Fibroblast of the conjunctiva (primary cell): ENCODE data around the gene CAMTA1.

ENCODE experiments used
- DNase-seq: peaks from one replicate; pipeline ENCODE4 v3.0.0-alpha.2; 2010; ENCODE audit warnings: low read depth

CAMTA1 gene

DNA sequence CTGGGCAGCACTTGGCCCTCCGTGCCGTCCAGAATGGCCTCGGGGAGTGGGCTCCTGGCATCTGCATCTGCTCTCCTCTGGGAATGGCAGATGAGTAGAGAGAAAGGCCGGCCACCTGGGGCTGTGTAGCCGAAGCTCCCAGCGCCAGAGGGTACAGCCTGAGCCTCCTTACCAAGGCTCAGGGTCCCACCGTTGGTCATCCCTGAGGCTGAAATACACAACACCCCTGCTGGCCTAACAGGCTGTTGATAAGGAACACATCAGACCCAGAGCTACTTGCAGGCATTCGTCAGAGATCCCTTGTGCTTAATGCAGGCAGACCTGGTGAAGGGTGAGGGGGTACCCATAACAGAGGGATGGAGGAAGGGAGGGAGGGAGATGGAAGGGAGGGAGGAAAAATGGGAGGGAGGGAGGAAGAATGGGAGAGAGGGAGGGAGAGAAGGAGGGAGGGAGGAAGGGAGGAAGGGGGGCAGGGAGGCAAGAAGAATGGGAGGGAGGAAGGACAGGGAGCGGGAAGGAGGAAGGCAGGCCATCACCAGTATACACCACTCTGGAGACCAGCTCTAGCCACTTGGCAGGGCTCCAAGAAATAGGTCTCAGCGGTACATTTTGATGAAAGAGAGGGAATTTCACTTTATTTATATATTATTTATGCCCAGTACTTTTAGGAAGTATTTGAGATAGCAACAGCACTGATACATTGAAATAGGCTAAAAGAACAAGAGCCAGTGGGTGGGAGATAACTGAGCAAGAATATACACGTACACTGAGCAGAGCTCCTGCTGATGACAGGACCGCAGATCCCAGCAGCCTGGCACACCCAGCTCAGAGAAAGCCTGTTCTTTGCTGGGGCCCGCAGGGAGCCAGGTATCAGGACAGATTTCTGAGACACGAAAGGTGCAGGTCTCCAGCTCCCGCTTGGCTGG, 670.8 kb downstream of the CAMTA1 start:
- no peak for DNase-seq

DNA sequence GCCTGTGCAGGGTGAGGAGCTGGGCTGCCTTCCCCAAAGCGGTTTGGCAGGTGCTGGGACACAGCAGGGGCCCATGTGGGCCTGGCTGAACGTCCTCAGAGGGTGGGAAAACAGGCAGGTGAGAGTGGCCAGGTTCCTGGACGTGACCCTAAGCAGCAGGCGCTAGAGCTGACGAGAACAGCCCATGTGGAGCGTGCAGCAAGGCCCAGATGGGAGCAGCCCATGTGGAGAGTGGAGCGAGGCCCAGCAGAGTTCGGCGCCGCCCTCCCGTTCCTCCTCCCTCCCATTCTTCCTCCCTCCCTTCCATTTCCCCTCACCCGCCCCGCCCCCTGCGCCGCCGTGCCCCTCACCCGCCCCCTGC, 671.4 kb downstream of the CAMTA1 start:
- no peak for DNase-seq

DNA sequence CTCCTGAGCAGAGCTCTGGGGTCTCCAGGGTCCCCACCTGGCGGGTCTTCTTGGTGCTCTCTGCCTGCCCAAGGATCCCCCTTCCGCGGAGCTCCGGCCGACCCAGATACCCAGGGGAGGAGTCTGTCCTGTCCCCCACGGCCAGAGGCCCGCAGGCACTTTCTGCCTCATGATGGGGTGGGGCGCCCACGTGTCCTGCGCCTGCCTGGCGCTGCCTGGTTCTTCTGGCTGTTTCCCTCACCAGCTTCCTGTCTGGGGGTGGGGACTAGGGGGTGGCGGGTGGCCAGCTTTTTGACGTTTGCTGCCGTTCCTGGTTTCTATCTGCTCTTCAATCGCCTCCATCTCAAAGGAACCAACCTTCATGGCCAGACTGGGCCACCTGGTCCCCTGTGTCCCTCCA, 672.6 kb downstream of the CAMTA1 start:
- DNase-seq, result no peak

DNA sequence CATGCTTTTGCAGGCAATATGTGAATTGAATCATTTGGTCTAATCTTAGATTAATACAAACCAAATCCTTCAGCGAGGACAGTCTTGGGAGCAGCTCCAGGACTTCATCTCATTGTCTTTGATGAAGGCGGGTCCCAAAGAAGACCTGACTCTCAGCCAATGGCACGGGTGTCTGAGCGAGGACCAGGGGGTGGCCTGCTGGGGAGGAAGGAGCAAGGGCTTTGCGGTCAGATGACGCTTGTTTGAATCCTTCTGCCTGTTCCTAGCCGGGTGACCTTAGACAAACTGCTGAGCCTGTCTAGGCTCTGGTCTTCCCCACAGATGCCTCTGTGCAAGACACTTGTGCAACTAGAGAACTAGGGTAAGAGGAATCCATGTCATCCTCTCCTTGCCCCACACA, 673.7 kb downstream of the CAMTA1 start:
- no peak for DNase-seq

DNA sequence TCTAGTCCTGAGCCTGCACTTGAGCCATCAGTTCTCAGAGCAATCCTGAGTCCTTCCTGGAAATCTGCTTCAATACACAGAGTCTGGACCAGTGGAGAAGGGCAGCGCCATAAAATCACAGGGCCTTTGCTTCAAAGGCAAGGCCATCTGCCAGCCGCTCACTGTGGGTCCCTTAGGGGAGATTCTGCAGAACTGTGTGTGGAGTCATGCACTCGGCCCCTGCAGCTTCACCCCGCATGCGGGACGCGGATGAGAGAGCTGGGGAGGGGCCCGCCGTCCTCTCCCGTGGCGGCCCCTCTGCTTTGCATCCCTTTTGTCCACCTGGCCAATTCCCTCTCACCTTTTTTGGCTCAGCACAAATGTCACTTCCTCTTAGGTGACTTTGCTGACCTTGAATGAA, 674.7 kb downstream of the CAMTA1 start:
- DNase-seq, result no peak

DNA sequence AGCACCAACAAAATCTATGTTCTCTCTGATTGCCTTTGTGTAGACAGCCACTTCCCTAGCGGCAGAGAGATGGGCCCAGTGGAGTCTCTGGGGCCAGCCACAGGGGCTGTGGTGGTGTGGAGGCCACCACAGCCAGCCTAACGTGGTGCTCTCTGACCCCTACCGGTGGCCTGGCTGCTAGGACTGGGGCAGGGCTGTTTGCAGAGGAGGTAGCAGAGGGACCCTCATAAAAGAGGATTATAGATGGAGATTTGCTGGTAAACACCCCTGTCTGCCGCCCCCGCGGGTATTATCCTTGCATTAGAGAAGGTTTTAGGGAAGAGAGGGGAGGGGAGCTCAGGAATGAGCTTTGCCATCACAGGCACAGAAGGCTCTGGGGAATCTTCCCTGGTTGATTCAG, 675.6 kb downstream of the CAMTA1 start:
- no peak for DNase-seq

DNA sequence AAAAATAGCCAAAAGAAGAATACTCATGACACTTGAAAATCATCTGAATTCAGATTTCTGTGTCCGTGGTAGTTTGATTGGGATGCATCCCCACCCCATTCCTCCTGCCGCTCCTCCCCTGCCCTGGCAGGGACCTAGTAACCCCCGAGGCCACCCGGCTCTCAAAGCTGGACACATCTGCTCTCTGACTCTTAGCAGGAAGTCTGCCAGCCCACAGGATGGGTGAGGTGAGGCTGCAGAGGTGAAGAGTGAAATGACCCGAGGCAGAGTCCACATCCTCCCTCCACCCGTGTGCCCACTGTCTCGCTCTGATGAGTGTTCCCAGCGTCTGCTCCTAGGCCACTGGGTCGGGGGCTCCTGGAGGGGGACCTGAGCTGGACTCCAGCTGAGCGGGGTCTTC, 677.4 kb downstream of the CAMTA1 start:
- no peak for DNase-seq

DNA sequence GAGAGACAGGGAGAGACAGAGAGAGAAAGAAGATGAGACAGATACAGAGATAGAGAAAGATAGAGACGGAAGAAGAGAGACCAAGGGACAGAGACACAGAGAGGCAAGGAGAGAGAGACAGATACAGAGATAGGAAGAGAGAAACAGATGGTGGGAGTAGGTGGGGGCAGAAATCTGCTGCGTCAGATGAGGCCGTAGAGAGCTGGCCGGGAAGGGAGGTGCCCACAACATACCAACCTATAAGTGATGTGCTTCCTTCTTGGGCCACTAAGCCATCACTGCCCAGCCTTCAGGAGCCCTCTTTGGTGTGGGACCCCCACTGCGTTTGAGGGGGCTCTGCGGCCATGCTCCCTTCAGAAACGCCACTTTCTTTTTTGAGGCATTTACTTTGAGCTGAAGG, 678.3 kb downstream of the CAMTA1 start:
- DNase-seq, result no peak

DNA sequence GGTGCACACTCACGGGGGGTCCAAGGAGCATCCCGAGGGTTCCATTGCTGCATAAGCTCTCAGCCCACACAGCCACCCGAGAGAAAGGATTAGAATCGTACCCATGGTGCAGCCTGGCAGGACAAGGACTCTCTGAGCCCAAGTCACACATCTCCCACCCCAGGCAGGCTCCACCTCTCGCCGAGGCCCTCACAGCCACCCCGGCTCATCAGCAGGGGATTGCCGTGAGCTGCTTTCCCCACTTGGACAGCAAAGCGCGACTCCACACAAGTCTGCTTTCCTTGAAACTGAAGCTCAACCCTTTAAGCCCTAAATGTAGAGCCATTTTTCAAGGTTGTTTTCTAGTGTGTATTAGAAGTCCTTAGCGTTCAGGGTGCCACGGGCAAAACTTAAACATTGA, 679.5 kb downstream of the CAMTA1 start:
- no peak for DNase-seq

DNA sequence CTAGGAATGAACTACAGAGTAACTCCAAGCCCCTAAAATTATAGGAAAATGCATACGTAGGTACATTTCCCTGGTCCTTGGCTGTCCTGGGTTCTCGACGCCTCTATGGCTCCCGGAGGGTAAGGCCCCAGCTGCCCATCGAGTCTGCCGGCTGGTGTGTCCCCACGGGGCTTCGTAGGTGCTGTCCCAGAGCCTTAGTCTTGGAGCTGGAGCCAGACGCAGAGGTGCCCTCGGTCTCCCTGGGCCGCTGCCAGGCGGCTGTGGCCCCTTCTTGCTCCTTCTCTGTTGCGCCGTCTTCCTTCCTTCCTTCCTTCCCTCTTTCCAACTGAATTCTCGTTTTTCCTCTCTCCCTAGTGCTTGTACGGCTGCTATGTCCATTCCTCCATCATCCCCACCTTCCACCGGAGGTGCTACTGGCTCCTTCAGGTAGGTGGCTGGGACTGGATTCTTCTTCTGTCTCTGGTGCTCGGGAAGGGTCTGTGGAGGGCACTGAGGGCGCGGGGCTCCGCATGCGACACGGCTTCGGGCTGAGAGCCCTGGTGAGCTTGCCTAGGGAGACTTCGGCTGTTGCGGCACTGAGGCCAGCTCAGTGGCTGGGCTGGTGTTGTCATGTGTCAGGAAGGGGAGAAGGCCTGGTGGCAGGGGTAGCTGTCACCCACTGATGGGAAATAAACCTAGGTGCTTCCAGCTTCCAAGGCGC, 682.4 kb downstream of the CAMTA1 start:
- no peak for DNase-seq

DNA sequence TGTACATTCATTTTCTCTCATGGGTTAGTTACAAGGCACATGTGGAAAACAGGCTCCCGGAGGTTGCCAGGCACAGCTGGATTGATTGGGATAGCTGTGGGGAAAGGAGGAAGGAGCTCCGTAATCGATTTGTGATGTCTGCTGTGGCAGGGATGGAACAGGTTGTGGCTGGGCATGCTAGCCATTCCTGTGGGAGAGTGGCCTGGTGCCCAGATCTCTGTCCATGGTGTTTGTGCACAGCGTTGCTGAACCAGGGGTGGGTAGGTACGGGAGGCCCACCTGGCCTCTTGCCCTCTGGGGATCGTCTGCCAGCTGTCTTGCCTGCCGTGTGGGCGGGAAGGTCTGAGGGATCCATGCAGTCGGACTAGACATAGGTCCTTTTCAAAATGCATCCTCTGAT, 683.0 kb downstream of the CAMTA1 start:
- no peak for DNase-seq

DNA sequence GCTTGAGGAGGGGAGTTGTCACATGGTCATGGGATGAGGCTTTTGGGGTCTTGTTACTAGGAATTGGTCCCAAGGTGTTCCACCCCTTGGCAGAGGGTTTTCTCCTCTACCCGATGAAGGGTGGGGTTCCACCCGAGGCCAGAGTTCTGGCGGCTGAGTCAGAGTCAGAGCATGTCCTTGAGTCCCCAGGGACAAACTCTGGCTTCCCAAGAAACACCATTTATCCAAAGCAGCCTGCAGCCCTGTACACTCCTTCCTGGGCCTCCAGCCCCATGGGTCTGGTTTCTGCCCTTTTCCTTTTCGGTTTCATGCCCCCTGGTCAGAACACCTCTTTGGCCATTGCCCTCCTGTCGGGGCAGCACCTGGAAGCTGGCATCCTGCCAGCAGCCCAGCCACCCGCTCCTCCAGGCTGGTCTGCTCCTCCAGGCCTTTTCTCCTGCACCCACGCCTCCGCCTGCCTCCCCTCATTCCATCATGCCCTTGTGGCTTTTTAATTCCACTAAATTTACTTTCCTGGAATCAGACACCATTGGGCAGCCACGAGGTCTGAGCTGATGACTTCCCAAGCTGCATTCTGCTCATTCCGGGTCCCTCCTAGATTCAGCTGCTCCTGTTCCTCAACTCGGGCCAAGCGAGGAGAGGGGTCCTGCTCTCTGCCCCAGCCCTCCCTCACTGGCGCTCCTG, 684.1 kb downstream of the CAMTA1 start:
- DNase-seq, result no peak

DNA sequence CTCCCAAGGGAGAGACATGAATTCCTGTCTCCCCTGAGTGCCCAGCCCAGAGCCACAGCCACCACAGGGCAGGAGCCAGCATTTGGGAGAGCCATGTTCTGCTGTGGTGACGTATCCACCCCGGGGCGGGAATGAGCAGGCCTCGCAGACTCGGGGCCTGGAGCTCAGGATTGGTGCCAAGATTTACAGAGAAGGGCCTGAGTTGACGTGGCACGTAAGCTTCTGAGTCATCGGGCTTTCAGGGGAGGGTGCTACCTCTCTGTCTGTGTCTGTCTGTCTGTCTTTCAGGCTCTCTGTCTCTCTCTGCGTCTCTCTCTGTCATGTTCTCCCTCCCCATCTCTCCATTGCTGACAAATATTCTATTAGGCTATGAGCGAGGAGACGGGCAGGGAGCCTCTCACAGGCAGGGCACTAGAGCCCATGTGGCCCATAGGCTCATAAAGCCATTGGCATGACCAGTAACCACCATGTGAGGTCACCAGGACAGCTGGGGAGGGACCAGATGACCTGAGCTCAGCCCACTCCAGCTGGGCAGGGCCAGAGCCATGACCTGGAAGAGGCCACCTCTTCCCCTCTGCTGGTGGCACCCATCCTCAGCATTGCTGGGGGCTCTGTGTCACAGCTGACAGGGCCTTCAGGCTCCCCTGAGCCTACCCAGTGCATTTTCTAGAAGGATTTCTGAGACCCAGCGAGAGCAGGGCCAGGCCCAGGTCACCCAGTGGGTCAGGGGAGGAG, 685.8 kb downstream of the CAMTA1 start:
- peak; percentile 94 for DNase-seq

DNA sequence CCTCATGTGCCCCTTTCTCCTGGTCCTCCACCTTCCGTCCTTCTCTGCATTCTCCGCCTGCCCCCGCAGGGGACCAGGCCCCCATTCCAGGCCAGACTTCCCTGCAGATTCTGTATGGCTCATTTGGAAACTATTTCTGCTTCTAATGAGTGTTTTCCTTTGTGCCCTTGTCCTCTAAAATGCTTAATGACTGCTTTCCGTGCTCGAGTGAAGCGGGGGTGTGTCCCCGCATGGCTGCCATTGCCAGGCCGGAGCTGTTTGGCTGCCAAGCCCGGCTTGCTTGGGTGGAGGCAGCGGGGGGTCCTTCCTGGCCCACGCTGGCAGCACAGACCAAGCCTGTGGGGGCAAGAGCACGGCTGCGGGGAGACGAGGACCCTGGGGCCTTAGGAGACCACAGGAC, 686.6 kb downstream of the CAMTA1 start:
- no peak for DNase-seq

DNA sequence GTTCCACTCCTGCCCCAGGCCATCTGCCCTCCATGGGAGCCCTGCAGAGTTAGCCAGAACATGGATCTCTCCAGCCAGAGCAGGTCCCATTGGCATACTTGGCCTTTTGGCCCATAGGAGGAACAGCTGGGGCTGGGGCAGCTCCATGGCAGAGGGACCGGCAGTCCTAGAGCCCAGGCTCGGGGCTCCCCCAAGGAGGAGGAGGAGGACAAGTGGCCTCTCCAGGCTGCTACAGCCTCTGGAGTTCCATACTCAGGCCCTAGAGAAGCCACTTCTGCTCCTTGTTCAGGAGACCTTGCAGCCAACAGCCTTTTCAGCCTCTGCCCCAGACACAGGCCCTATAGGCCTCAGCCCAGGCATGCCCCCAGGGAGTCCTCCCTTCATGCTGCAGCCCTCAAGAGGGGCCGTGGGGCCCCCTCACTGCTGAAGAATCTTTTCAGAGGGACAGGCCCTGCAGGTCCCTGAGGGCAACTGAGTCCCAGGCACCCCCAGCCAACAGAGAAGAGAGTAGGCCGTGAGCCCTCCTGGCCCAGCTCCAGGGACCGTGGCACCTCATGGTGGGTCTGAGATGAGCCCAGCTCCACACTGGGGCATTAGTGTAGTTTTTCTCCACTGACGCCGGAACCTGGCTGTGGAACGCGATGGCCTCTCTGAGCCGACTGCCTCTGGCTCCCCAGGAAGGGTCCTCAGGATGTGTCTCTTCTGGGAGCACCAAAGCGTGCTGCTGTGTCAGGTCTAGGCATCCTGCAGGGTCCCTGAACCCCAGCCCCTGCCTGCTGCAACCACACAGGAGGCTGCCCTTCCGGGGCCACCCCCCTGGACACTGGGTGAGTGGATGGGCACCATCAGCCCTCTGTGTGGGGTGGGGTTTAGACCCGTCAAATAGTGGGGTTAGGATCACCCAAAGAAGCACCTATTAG, 688.2 kb downstream of the CAMTA1 start:
- DNase-seq, result no peak

DNA sequence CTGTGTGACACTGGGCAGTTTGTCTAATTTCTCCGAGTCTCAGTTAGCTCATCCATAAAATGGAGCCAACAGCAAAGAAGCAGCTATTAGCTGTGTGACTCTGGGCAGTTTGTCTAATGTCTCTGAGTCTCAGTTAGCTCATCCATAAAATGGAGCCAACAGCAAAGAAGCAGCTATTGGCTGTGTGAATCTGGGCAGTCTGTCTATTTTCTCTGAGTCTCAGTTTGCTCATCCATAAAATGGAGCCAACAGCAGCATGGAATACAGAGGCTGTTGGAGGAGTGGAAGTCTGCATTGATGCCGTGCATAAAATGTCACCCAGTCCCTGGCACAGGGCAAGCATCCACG, 688.9 kb downstream of the CAMTA1 start:
- no peak for DNase-seq

DNA sequence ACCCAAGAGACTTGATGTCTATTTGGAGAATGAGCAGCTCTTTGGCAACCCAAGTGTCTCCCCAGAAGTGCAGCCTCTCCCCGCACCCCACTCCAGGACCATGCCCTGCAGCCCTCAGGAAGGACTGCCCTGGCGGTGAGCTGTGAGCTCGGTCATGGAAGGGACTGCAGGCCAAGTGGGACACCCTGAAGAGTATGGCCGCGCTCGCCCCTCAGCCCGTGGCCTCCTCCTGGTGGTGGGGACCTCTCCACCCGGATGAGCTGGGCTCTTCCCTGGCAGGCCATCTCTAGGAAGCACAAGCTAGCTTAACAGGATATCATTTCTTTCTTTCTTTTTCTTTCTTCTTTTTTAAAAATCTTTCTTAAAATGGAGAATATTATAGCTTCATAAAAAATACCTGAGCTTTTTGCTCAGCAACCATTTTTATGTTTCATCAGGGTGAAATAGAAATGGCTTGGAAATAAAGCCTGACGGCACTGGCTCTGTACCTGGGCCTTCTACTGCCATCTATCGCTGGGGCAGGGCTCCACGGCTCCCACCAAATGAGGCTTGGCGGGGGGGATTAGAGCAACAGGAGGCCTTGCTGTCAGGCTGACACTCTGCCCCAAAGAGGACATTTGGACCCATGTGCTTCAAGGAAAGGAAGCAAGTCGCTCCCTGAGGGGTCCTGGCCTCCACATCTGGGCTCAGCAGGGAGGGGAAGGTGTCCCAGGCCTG, 689.7 kb downstream of the CAMTA1 start:
- DNase-seq, result no peak

DNA sequence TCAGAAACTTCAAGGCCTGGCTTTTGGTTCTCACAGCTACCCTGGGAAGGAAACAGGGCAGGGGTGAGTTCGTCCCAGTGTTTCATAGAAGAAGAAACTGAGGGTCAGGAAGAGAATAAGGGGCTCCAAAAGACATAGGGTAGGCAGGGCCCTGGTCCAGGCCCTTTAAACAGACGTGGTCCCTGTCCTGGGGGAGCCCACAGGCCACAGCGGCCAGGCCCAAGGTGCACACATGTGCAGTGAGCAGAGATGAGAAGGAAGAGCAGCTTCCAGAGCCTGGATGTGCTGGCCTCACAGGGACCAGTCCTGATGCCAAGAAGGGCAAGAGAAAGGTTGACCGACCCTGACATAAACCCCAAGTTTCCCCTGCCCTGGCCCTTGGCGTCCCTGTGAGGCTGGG, 690.4 kb downstream of the CAMTA1 start:
- DNase-seq, result no peak

DNA sequence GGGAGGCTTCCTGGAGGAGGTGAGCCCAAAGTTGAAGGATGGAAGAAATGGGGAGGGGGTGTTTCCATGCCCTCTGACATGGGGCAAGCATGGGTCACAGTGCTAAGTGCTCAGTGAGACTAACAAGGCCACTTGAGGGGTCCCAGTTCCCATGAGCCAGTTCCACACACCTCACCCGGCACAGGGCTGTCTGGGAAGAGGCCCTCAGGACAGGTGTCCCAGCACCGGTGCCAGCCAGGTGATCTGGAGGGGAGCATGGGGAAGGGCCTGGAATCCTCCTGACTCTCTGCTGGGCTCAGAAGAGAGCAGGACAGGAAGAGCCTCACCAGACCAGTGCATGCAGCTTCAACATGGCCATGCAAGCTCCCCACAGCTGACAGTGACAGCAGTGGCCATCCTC, 691.1 kb downstream of the CAMTA1 start:
- DNase-seq, result no peak

DNA sequence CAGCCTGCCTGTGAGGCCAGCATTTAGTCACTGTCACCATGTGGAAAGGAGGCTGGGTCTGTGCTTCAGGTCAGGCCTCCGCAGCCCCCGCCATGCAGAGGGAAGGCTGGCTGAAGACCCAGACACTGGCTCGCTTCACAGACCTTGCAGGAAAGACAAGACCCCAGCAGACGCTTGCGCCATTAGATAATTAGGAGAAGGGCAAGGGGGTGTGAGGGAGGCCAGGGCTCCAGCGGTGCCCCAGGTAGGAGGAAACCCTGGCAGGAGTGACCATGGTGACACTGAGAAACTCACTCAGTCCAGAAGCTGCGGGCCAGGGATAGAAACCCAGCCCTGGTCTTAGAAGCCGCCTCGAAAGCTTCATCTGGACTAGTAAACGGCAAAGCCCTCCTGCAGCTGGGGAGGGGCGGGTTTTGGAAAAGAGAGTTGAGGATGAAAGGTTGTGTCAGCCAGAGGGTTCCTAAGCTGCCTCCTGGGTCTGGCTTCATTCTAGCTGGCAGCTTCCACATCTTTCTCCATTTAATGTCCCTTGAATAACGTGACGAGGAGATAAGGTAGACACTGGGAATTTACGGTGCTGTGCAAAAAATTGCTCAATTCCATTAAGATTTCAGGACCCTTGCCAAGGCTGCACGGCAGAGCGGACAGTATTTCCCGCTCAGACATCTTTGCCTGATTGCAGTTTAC, 691.8 kb downstream of the CAMTA1 start:
- DNase-seq, result no peak
